ENCODE data around the gene PURA. TPM values are rescaled to one million over a fixed set of nuclear protein-coding genes. Genes with fewer than 3 reads are reported as not detected.
A peak's percentile ranks its signal among the peaks of the same experiment; 100 is the strongest.

The PURA gene
- total and polyA plus RNA-seq, 11 donors = 5.6 to 30.9 (median 20.2) TPM

GRCh38 chr5:140116716-140117115 is 2.8 kb downstream of the PURA start:
- Histone ChIP-seq H3K9me3 (no peaks in the 10 kb centered on the region), H3K36me3 (no peaks in the 10 kb centered on the region), H3K4me3 (peak overlapping the region in 3 of 12 donors; percentile 76 to 84 (median 81)), H3K27ac (no peak overlapping the region), H3K4me1 (peaks cover 13 to 63% (median 51%) of the 10 kb centered on the region in 12 donors), H3K27me3 (peaks cover 0 to 5% (median 0%) of the 10 kb centered on the region in 9 donors)
- ATAC-seq (no peak), DNase-seq (no peak)
- TF ChIP-seq CTCF (IDR thresholded peaks at IDR 0.05) (no peak), POLR2A (IDR thresholded peaks at IDR 0.05) (no peak)
- intact Hi-C loops (cut with DNase I) = no loop called here
- WGBS, 4 donors = 63 to 77% (median 70%) methylated on average over 2 of the region's 2 CpGs

- Histone ChIP-seq H3K27ac (no peak overlapping the region), H3K9me3 (no peaks in the 10 kb centered on the region), H3K36me3 (no peaks in the 10 kb centered on the region), H3K4me1 (peaks cover 13 to 57% (median 47%) of the 10 kb centered on the region in 12 donors), H3K4me3 (no peak overlapping the region), H3K27me3 (peaks cover 0 to 5% (median 0%) of the 10 kb centered on the region in 9 donors)
- no peak for TF ChIP-seq POLR2A (IDR thresholded peaks at IDR 0.05)
- TF ChIP-seq CTCF (IDR thresholded peaks at IDR 0.05) = no peak
- DNase-seq (no peak), ATAC-seq (no peak)
- 74 to 83% (median 79%) methylated on average over 3 of the region's 3 CpGs for WGBS, 4 donors
- intact Hi-C loops (cut with DNase I) = no loop called here
These were observed 3.6 kb downstream of the PURA start for GRCh38 chr5:140117523-140117922.

- no peak overlapping the region for H3K4me3 ChIP-seq
- no peaks in the 10 kb centered on the region for H3K36me3 ChIP-seq
- peaks cover 10 to 54% (median 46%) of the 10 kb centered on the region in 12 donors for H3K4me1 ChIP-seq
- no peak overlapping the region for H3K27ac ChIP-seq
- intact Hi-C loops (cut with DNase I) = no loop called here
- TF ChIP-seq POLR2A (IDR thresholded peaks at IDR 0.05) (no peak), CTCF (IDR thresholded peaks at IDR 0.05) (peak in 4 of 12 donors; percentile 18 to 37 (median 21))
- no peak for DNase-seq
- ATAC-seq = no peak
- no peaks in the 10 kb centered on the region for H3K27me3 ChIP-seq
- 65 to 73% (median 70%) methylated on average over 3 of the region's 3 CpGs for WGBS, 4 donors
- no peaks in the 10 kb centered on the region for H3K9me3 ChIP-seq
These were observed 4.5 kb downstream of the PURA start for GRCh38 chr5:140118302-140118936.

DNA sequence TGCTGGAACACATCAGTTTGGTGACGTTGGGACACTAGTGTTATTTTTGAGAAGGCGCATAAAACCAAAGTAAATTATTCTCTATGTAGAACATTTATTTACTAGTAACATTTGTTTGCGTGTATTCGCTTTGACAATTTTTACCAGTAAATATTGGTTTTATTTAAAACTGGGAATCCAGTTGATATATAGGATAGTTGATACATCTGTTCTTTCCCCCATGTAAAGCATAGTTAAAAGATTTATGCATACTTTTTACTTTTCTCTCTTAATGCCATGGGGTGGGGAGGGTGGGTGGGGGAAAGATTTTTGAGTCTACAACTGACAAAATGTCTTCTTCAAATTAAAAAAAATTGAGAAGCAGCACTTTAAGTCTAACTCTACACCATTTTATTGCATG is 11.7 kb downstream of the PURA start, which contains the start of gene IGIP:
Gene IGIP, plus strand, starts transcription at position 301 of the 400 bp plus-strand sequence. CDS start 2,540 bp downstream, outside the sequence.
- Histone ChIP-seq H3K27ac (no peak within 1 kb of the TSS), H3K4me1 (peaks cover 0 to 24% (median 16%) of the 10 kb centered on the region in 12 donors), H3K36me3 (no peaks in the 10 kb centered on the region), H3K4me3 (no peak within 1 kb of the TSS), H3K9me3 (no peaks in the 10 kb centered on the region), H3K27me3 (no peaks in the 10 kb centered on the region)
- no peak for ATAC-seq
- DNase-seq = no peak
- intact Hi-C loops (cut with DNase I) = no loop called here
- TF ChIP-seq CTCF (IDR thresholded peaks at IDR 0.05) (no peak), POLR2A (IDR thresholded peaks at IDR 0.05) (no peak)
- WGBS, 4 donors = 96 to 98% (median 97%) methylated on average over 4 of the region's 4 CpGs
